Occipital lobe (tissue), 2 donors: ENCODE data around the gene SLCO6A1. TPM values are rescaled to one million over a fixed set of nuclear protein-coding genes. Genes with fewer than 3 reads are reported as not detected.
"Not testable (repeated sequence)": the region's sequence is repeated elsewhere in the genome, so short reads cannot be mapped to it uniquely, and the experiment has no call there.

ENCODE experiments used
- DNase-seq: peaks from one replicate; lab custom pipeline; 2025; lab: John Stamatoyannopoulos, UW
- total RNA-seq: library from RNA; depleted of rRNA; stranded (reverse); fragments of >200 nt; gene quantifications from one replicate; pipeline ENCODE4 v1.2.3, GENCODE V29; 2014

SLCO6A1 gene
- 0.94 TPM for total RNA-seq

GRCh38 chr5:102498271-102499034 lies at the start of gene SLCO6A1:
Gene SLCO6A1 (minus strand): TSS chr5:102499001. CDS start chr5:102498844, 157 bp downstream.
- DNase-seq, result no peak

GRCh38 chr5:102547141-102548035 lies 48.6 kb upstream of the SLCO6A1 start:
- DNase-seq, result no peak

GRCh38 chr5:102545175-102545574 lies 46.4 kb upstream of the SLCO6A1 start:
- no peak for DNase-seq

GRCh38 chr5:102542057-102542456 lies 43.3 kb upstream of the SLCO6A1 start:
- DNase-seq, result no peak

GRCh38 chr5:102539996-102540728 lies 41.4 kb upstream of the SLCO6A1 start:
- DNase-seq, result no peak

- no peak for DNase-seq
Measured at GRCh38 chr5:102539562-102539961, 40.8 kb upstream of the SLCO6A1 start.

- no peak for DNase-seq
Measured at GRCh38 chr5:102537011-102537410, 38.2 kb upstream of the SLCO6A1 start.

GRCh38 chr5:102536323-102536928 lies 37.6 kb upstream of the SLCO6A1 start:
- DNase-seq, result no peak

GRCh38 chr5:102532123-102532522 lies 33.3 kb upstream of the SLCO6A1 start:
- DNase-seq, result no peak

- DNase-seq, result no peak
Measured at GRCh38 chr5:102531506-102531905, 32.7 kb upstream of the SLCO6A1 start.

GRCh38 chr5:102529447-102529846 lies 30.6 kb upstream of the SLCO6A1 start:
- no peak for DNase-seq

GRCh38 chr5:102529031-102529430 lies 30.2 kb upstream of the SLCO6A1 start:
- no peak for DNase-seq

- DNase-seq, result no peak
Measured at GRCh38 chr5:102528600-102528999, 29.8 kb upstream of the SLCO6A1 start.

GRCh38 chr5:102527547-102527946 lies 28.7 kb upstream of the SLCO6A1 start:
- DNase-seq, result no peak

GRCh38 chr5:102523541-102524175 lies 24.9 kb upstream of the SLCO6A1 start:
- no peak for DNase-seq

- DNase-seq, result no peak
Measured at GRCh38 chr5:102511666-102512065, 12.9 kb upstream of the SLCO6A1 start.

- not testable (repeated sequence) for DNase-seq
Measured at GRCh38 chr5:102491261-102491914, 7.4 kb downstream of the SLCO6A1 start.

GRCh38 chr5:102483736-102484135 lies 15.1 kb downstream of the SLCO6A1 start:
- no peak for DNase-seq

- no peak for DNase-seq
Measured at GRCh38 chr5:102481054-102481715, 17.6 kb downstream of the SLCO6A1 start.

- no peak for DNase-seq
Measured at GRCh38 chr5:102453716-102454115, 45.1 kb downstream of the SLCO6A1 start.
